GM21423 (cell line): ENCODE results near the gene ZNF577.
"Not testable (repeated sequence)": the region's sequence is repeated elsewhere in the genome, so short reads cannot be mapped to it uniquely, and the experiment has no call there.

Source experiments
- ATAC-seq: cut with Tn5 transposase; IDR thresholded peaks from one replicate; pipeline ENCODE4 v1.9.1; 2021; ENCODE audit warnings: mild to moderate bottlenecking, moderate library complexity; ENCODE audit not compliant: unreplicated experiment

ZNF577 gene

GRCh38 chr19:51887522-51888498 lies at the start of gene ZNF577:
Gene ZNF577, minus strand, starts transcription at chr19:51887951. Its CDS starts 7,569 bp downstream, at chr19:51880382.
- no peak for ATAC-seq

- no peak for ATAC-seq
These were observed 44.2 kb upstream of the ZNF577 start for GRCh38 chr19:51931921-51932320.

GRCh38 chr19:51927859-51928258 lies 40.1 kb upstream of the ZNF577 start:
- ATAC-seq, result no peak

- ATAC-seq, result peak; percentile 82
These were observed 39.3 kb upstream of the ZNF577 start, which contains the start of gene ZNF613 for GRCh38 chr19:51926784-51927741. Gene ZNF613, plus strand, starts transcription at chr19:51927472. Its CDS starts 8,749 bp downstream, at chr19:51936221.

- no peak for ATAC-seq
These were observed 38.7 kb upstream of the ZNF577 start for GRCh38 chr19:51926426-51926783.

- no peak for ATAC-seq
These were observed 34.2 kb upstream of the ZNF577 start for GRCh38 chr19:51921949-51922348.

GRCh38 chr19:51919606-51920005 lies 31.9 kb upstream of the ZNF577 start:
- no peak for ATAC-seq

GRCh38 chr19:51916167-51916566 lies 28.4 kb upstream of the ZNF577 start:
- no peak for ATAC-seq

GRCh38 chr19:51915324-51915867 lies 27.6 kb upstream of the ZNF577 start:
- no peak for ATAC-seq

- ATAC-seq, result not testable (repeated sequence)
These were observed 20.2 kb upstream of the ZNF577 start for GRCh38 chr19:51907981-51908380.

GRCh38 chr19:51906108-51906507 lies 18.4 kb upstream of the ZNF577 start:
- not testable (repeated sequence) for ATAC-seq

GRCh38 chr19:51905639-51906038 lies 17.9 kb upstream of the ZNF577 start:
- not testable (repeated sequence) for ATAC-seq

- ATAC-seq, result no peak
These were observed 17.5 kb upstream of the ZNF577 start for GRCh38 chr19:51905206-51905605.

GRCh38 chr19:51904331-51905165 lies 16.8 kb upstream of the ZNF577 start, which contains the start of gene ZNF649:
Gene ZNF649, minus strand, starts transcription at chr19:51905017. Its CDS starts 4,910 bp downstream, at chr19:51900107.
- ATAC-seq, result peak; percentile 83

- ATAC-seq, result no peak
These were observed 15.4 kb upstream of the ZNF577 start for GRCh38 chr19:51903192-51903591.

- no peak for ATAC-seq
These were observed 14.1 kb upstream of the ZNF577 start for GRCh38 chr19:51901860-51902259.

GRCh38 chr19:51891193-51891747 lies 3.5 kb upstream of the ZNF577 start:
- no peak for ATAC-seq

- no peak for ATAC-seq
These were observed 2.2 kb upstream of the ZNF577 start for GRCh38 chr19:51889934-51890333.

- no peak for ATAC-seq
These were observed 3.0 kb downstream of the ZNF577 start for GRCh38 chr19:51884713-51885112.

GRCh38 chr19:51882518-51882917 lies 5.2 kb downstream of the ZNF577 start:
- no peak for ATAC-seq
